ENCODE measurements around the gene CEP63. TPM values are rescaled to one million over a fixed set of nuclear protein-coding genes. Genes with fewer than 3 reads are reported as not detected.

Gene CEP63
- total RNA-seq, 4 donors from 2014 or later, result 16.7 to 26.2 (median 22.6) TPM

GRCh38 chr3:134474956-134475355, 10.9 kb upstream of the CEP63 start:
- Histone ChIP-seq H3K4me1 (peaks cover 17 to 26% (median 21%) of the 10 kb centered on the region in 4 donors), H3K27me3 (no peaks in the 10 kb centered on the region), H3K27ac (replicated peaks in 1 of 4) (no peak overlapping the region), H3K9me3 (no peaks in the 10 kb centered on the region), H3K36me3 (peaks cover 8 to 38% (median 22%) of the 10 kb centered on the region in 4 donors), H3K4me3 (no peak overlapping the region)
- DNase-seq (ENCODE audit: extremely low spot score), result no peak
- TF ChIP-seq CTCF (IDR thresholded peaks at IDR 0.05), result no peak
- no peak for TF ChIP-seq POLR2AphosphoS5 (IDR thresholded peaks at IDR 0.05)
- no peak for TF ChIP-seq POLR2A (IDR thresholded peaks at IDR 0.05; ENCODE audit: low read depth)
- no peak for TF ChIP-seq EP300 (IDR thresholded peaks at IDR 0.05)
- 90% methylated on average over 5 of the region's 5 CpGs for WGBS
- intact Hi-C loops (cut with DNase I), result loop anchor here (2.0 kb wide), 1 partner anchor 94 kb away; no protein-coding TSS in a partner anchor

- peak overlapping the region; percentile 47 to 68 (median 54) for H3K27ac ChIP-seq (replicated peaks in 1 of 4)
These were observed 9.6 kb upstream of the CEP63 start for GRCh38 chr3:134476306-134476705.

GRCh38 chr3:134477002-134477401, 8.9 kb upstream of the CEP63 start:
- Histone ChIP-seq H3K4me3 (no peak overlapping the region), H3K4me1 (peaks cover 18 to 26% (median 21%) of the 10 kb centered on the region in 4 donors), H3K27ac (replicated peaks in 1 of 4) (peak overlapping the region; percentile 47 to 68 (median 54)), H3K9me3 (no peaks in the 10 kb centered on the region), H3K36me3 (peaks cover 22 to 54% (median 42%) of the 10 kb centered on the region in 4 donors), H3K27me3 (no peaks in the 10 kb centered on the region)
- intact Hi-C loops (cut with DNase I), result loop anchor here (2.0 kb wide), 1 partner anchor 168 kb away; no protein-coding TSS in a partner anchor
- no peak for DNase-seq (ENCODE audit: extremely low spot score)
- 81% methylated on average over 6 of the region's 6 CpGs for WGBS
- TF ChIP-seq EP300 (IDR thresholded peaks at IDR 0.05) (no peak), POLR2AphosphoS5 (IDR thresholded peaks at IDR 0.05) (no peak), POLR2A (IDR thresholded peaks at IDR 0.05; ENCODE audit: low read depth) (no peak), CTCF (IDR thresholded peaks at IDR 0.05) (no peak)

More at GRCh38 chr3:134476306-134476705, 9.6 kb upstream of the CEP63 start:
- Histone ChIP-seq H3K9me3 (no peaks in the 10 kb centered on the region), H3K4me3 (no peak overlapping the region), H3K36me3 (peaks cover 21 to 50% (median 35%) of the 10 kb centered on the region in 4 donors), H3K4me1 (peaks cover 17 to 26% (median 21%) of the 10 kb centered on the region in 4 donors), H3K27me3 (no peaks in the 10 kb centered on the region)
- intact Hi-C loops (cut with DNase I), result loop anchor here (2.0 kb wide), 1 partner anchor 168 kb away; no protein-coding TSS in a partner anchor
- TF ChIP-seq POLR2AphosphoS5 (IDR thresholded peaks at IDR 0.05) (no peak), POLR2A (IDR thresholded peaks at IDR 0.05; ENCODE audit: low read depth) (no peak), CTCF (IDR thresholded peaks at IDR 0.05) (no peak), EP300 (IDR thresholded peaks at IDR 0.05) (no peak)
- WGBS, result 56% methylated on average over 4 of the region's 4 CpGs
- DNase-seq (ENCODE audit: extremely low spot score), result no peak

GRCh38 chr3:134477938-134478337, 7.9 kb upstream of the CEP63 start:
- TF ChIP-seq EP300 (IDR thresholded peaks at IDR 0.05) (no peak), CTCF (IDR thresholded peaks at IDR 0.05) (no peak), POLR2AphosphoS5 (IDR thresholded peaks at IDR 0.05) (no peak), POLR2A (IDR thresholded peaks at IDR 0.05; ENCODE audit: low read depth) (no peak)
- Histone ChIP-seq H3K4me3 (no peak overlapping the region), H3K4me1 (peaks cover 12 to 35% (median 25%) of the 10 kb centered on the region in 4 donors), H3K9me3 (no peaks in the 10 kb centered on the region), H3K36me3 (peaks cover 22 to 60% (median 50%) of the 10 kb centered on the region in 4 donors), H3K27me3 (no peaks in the 10 kb centered on the region), H3K27ac (replicated peaks in 1 of 4) (peak overlapping the region in 1 of 4 donors; percentile 59)
- intact Hi-C loops (cut with DNase I), result loop anchor here (2.0 kb wide), 2 partner anchors 169 to 265 kb away; no protein-coding TSS in a partner anchor
- DNase-seq (ENCODE audit: extremely low spot score), result no peak
- 70% methylated on average over 2 of the region's 2 CpGs for WGBS
